ENCODE measurements around the gene FRAT1.

GRCh38 chr10:97349752-97350513, 30.9 kb downstream of the FRAT1 start:
- no peak for TF ChIP-seq SNAI2 (CRISPR knock-in tag; IDR thresholded peaks at IDR 0.05)
- no peak for TF ChIP-seq ZC3H10 (CRISPR knock-in tag; IDR thresholded peaks at IDR 0.05)

Measured in SK-N-SH treated with all-trans-retinoic acid at 6 μM for 48 hours (cell line).